H1 (cell line): ENCODE data around the gene FAM8A1. TPM values are rescaled to one million over a fixed set of nuclear protein-coding genes. Genes with fewer than 3 reads are reported as not detected.

Experiments used
- CTCF ChIA-PET: fragments of 300-600 bp; sonication (Branson Sonifier 250); formaldehyde crosslinking; loops from one replicate; lab custom pipeline; 2021; ENCODE audit not compliant: partially characterized antibody; lab: Charles Lee
- POLR2A ChIA-PET: fragments of 300-600 bp; sonication (Branson Sonifier 250); formaldehyde crosslinking; loops from one replicate; lab custom pipeline; 2021; ENCODE audit warnings: inconsistent platforms; ENCODE audit not compliant: partially characterized antibody; lab: Charles Lee
- DNase-seq, 2 experiments: peaks; one replicate each; pipeline versions ENCODE4 v3.0.0 to v3.0.0-alpha.2; 2010 to 2022; ENCODE audit warnings: low spot score in 2 of 2, low read depth in 1 of 2, mixed read lengths in 1 of 2
- FAIRE-seq: peaks from 2 replicates; lab custom pipeline; 2011; peaks lifted over from hg19 to GRCh38; lab: Jason Lieb, UNC
- H2AFZ ChIP-seq: 2 replicates; pipeline ENCODE4 v1.8.1; 2012; ENCODE audit warnings: low read length, inconsistent platforms
- H2AK5ac ChIP-seq: 2 replicates; pipeline ENCODE4 v1.6.1; 2013; ENCODE audit warnings: low read depth, low read length
- H2BK120ac ChIP-seq: replicated peaks from 2 replicates; pipeline ENCODE3; 2013; ENCODE audit warnings: low read depth, low read length, inconsistent platforms
- H2BK12ac ChIP-seq: 2 replicates; pipeline ENCODE4 v1.6.1; 2013; ENCODE audit warnings: low read depth, low read length
- H2BK15ac ChIP-seq: 2 replicates; pipeline ENCODE4 v1.6.1; 2013; ENCODE audit warnings: low read length
- H2BK20ac ChIP-seq: 2 replicates; pipeline ENCODE4 v1.6.1; 2013; ENCODE audit warnings: low read length
- H2BK5ac ChIP-seq: 2 replicates; pipeline ENCODE4 v1.6.1; 2013; ENCODE audit warnings: low read depth, low read length
- H3K14ac ChIP-seq: 2 replicates; pipeline ENCODE4 v1.6.1; 2013; ENCODE audit warnings: inconsistent platforms; ENCODE audit not compliant: insufficient read length
- H3K18ac ChIP-seq: 2 replicates; pipeline ENCODE4 v1.6.1; 2013; ENCODE audit warnings: low read length; ENCODE audit errors: extremely low read depth
- H3K23ac ChIP-seq: 2 replicates; pipeline ENCODE4 v1.6.1; 2013; ENCODE audit warnings: inconsistent platforms; ENCODE audit not compliant: insufficient read length
- H3K23me2 ChIP-seq: 2 replicates; pipeline ENCODE4 v1.6.1; 2013; ENCODE audit warnings: low read depth, low read length
- H3K27ac ChIP-seq: 2 replicates; pipeline ENCODE4 v1.6.1; 2011; ENCODE audit warnings: low read depth, low read length, inconsistent platforms
- H3K27me3 ChIP-seq, 4 experiments: replicated peaks in 1 of 4; 1 replicate in 1 of 4; 2 replicates in 3 of 4; pipeline versions ENCODE4 v1.6.1 to v1.8.1; 2011 to 2013; ENCODE audit warnings: low read length in 3 of 4, mild to moderate bottlenecking in 3 of 4, inconsistent platforms in 2 of 4, mixed read lengths in 2 of 4, moderate library complexity in 1 of 4; ENCODE audit not compliant: control insufficient read depth in 3 of 4, insufficient read depth in 3 of 4; ENCODE audit errors: extremely low read depth in 1 of 4
- H3K36me3 ChIP-seq, 4 experiments: 2 replicates each; pipeline versions ENCODE4 v1.6.1 to v1.8.1; 2011 to 2013; ENCODE audit warnings: mild to moderate bottlenecking in 4 of 4, low read length in 3 of 4, moderate library complexity in 2 of 4, control low read depth in 1 of 4, inconsistent platforms in 1 of 4; ENCODE audit not compliant: insufficient read depth in 4 of 4, control insufficient read depth in 2 of 4
- H3K4ac ChIP-seq: replicated peaks from 2 replicates; pipeline ENCODE3; 2013; ENCODE audit warnings: low read length, low read depth, mixed read lengths, inconsistent platforms; ENCODE audit not compliant: insufficient read length
- H3K4me1 ChIP-seq, 4 experiments: replicated peaks in 1 of 4; 1 replicate in 1 of 4; 2 replicates in 3 of 4; pipeline versions ENCODE4 v1.6.1 to v1.8.1; 2011 to 2013; ENCODE audit warnings: low read length in 3 of 4, inconsistent platforms in 2 of 4, mixed read lengths in 1 of 4; ENCODE audit not compliant: insufficient read depth in 4 of 4, control insufficient read depth in 3 of 4
- H3K4me2 ChIP-seq, 2 experiments: 2 replicates each; pipeline versions ENCODE4 v1.6.1 to v1.8.1; 2011 to 2013; ENCODE audit warnings: low read depth in 2 of 2, low read length in 2 of 2, control low read depth in 1 of 2, inconsistent platforms in 1 of 2, mild to moderate bottlenecking in 1 of 2; ENCODE audit not compliant: insufficient read depth in 1 of 2
- H3K4me3 ChIP-seq, 4 experiments: fragments of 200-600, 300-600 bp in 1 of 4; sonication (generic), shearing (Covaris generic), sonication (Bioruptor Twin) in 1 of 4; 2 replicates each; pipeline versions ENCODE4 v1.5.1 to v1.8.1; 2011 to 2016; ENCODE audit warnings: low read length in 4 of 4, low read depth in 3 of 4, control low read depth in 2 of 4, inconsistent platforms in 2 of 4, mild to moderate bottlenecking in 2 of 4, mixed read lengths in 1 of 4, moderate library complexity in 1 of 4; ENCODE audit not compliant: insufficient read depth in 2 of 4; ENCODE audit errors: extremely low read depth in 1 of 4
- H3K56ac ChIP-seq: replicated peaks from 2 replicates; pipeline ENCODE3; 2013; ENCODE audit warnings: low read depth, mild to moderate bottlenecking, mixed read lengths, low read length, inconsistent platforms; ENCODE audit not compliant: insufficient read length
- H3K79me1 ChIP-seq: 2 replicates; pipeline ENCODE4 v1.6.1; 2013; ENCODE audit warnings: low read depth, low read length, control low read depth
- H3K79me2 ChIP-seq, 2 experiments: 2 replicates each; pipeline versions ENCODE4 v1.6.1 to v1.8.1; 2012 to 2013; ENCODE audit warnings: low read length in 2 of 2, mild to moderate bottlenecking in 2 of 2, inconsistent platforms in 1 of 2; ENCODE audit not compliant: insufficient read depth in 2 of 2, control insufficient read depth in 1 of 2
- H3K9ac ChIP-seq, 4 experiments: replicated peaks in 1 of 4; 1 replicate in 1 of 4; 2 replicates in 3 of 4; pipeline versions ENCODE4 v1.6.1 to v1.8.1; 2011 to 2013; ENCODE audit warnings: low read depth in 3 of 4, low read length in 3 of 4, control low read depth in 2 of 4, mild to moderate bottlenecking in 2 of 4, moderate library complexity in 2 of 4, inconsistent platforms in 1 of 4; ENCODE audit errors: extremely low read depth in 1 of 4
- H3K9me3 ChIP-seq, 2 experiments: 2 replicates each; pipeline versions ENCODE4 v1.6.1 to v1.8.1; 2012 to 2013; ENCODE audit warnings: mild to moderate bottlenecking in 2 of 2, moderate library complexity in 2 of 2, control low read depth in 1 of 2, inconsistent platforms in 1 of 2, low read depth in 1 of 2, low read length in 1 of 2, mixed read lengths in 1 of 2; ENCODE audit not compliant: insufficient read depth in 2 of 2
- H4K20me1 ChIP-seq, 2 experiments: replicated peaks in 1 of 2; 2 replicates each; pipeline versions ENCODE3 to v1.8.1; 2011 to 2013; ENCODE audit warnings: inconsistent platforms in 2 of 2, low read length in 2 of 2, mild to moderate bottlenecking in 1 of 2; ENCODE audit not compliant: insufficient read depth in 2 of 2, control insufficient read depth in 1 of 2
- H4K5ac ChIP-seq: 2 replicates; pipeline ENCODE4 v1.6.1; 2013; ENCODE audit warnings: low read length, low read depth, mixed read lengths, inconsistent platforms; ENCODE audit not compliant: insufficient read length
- H4K8ac ChIP-seq: 2 replicates; pipeline ENCODE4 v1.8.0; 2013; ENCODE audit warnings: mild to moderate bottlenecking, moderate library complexity, low read length, inconsistent platforms; ENCODE audit not compliant: insufficient read depth; ENCODE audit errors: extremely low read depth
- H4K91ac ChIP-seq: replicated peaks from 2 replicates; pipeline ENCODE3; 2013; ENCODE audit warnings: low read length, mixed read lengths, inconsistent platforms; ENCODE audit not compliant: insufficient read length
- RFX5 ChIP-seq: IDR thresholded peaks from 2 replicates; pipeline ENCODE4 v1.6.1; 2011; ENCODE audit warnings: low read depth, low read length, improper control_type of control experiment, borderline replicate concordance
- WGBS, 2 experiments: shearing (Covaris generic) in 1 of 2; methylation state at CpG; one replicate each; pipeline versions ENCODE4 v1.1.6 to v1.1.7; 2013 to 2015; ENCODE audit warnings: low lambda C conversion rate in 2 of 2, mixed read lengths in 2 of 2, inconsistent platforms in 1 of 2, low coverage in 1 of 2, missing lambda C conversion rate in 1 of 2; ENCODE audit not compliant: insufficient replicate concordance in 2 of 2, insufficient coverage in 1 of 2, insufficient read length in 1 of 2; ENCODE audit errors: extremely low coverage in 1 of 2, missing lambda C conversion rate in 1 of 2; 5-methylcytosine and 5-hydroxymethylcytosine counted together
- polyA plus RNA-seq, 7 experiments: library from polyadenylated mRNA; depleted of rRNA in 3 of 7; stranded (reverse) in 5 of 7; unstranded in 2 of 7; fragments of >200 nt in 5 of 7; fragments of 200-250 nt in 2 of 7; gene quantifications; 1 replicate in 5 of 7; 2 replicates in 1 of 7; 4 replicates in 1 of 7; pipeline versions ENCODE4 v1.2.1 to v1.2.3, GENCODE V29; 2011 to 2013; ENCODE audit warnings: missing spikeins in 2 of 7, mixed read lengths in 2 of 7
- total RNA-seq: library from RNA; stranded (reverse); fragmentation: NEBNext Ultra II Directional; extraction: Animal tissue kit (Norgen Biotek cat#: 25700); gene quantifications from 2 replicates; pipeline ENCODE4 v1.2.1, GENCODE V29; 2021

FAM8A1 gene
- total and polyA plus RNA-seq, 2 of the 8 experiments (the other 6 are each of a cell fraction or from before 2014, with no cell fraction given), result 3.4 to 9.2 TPM

DNA sequence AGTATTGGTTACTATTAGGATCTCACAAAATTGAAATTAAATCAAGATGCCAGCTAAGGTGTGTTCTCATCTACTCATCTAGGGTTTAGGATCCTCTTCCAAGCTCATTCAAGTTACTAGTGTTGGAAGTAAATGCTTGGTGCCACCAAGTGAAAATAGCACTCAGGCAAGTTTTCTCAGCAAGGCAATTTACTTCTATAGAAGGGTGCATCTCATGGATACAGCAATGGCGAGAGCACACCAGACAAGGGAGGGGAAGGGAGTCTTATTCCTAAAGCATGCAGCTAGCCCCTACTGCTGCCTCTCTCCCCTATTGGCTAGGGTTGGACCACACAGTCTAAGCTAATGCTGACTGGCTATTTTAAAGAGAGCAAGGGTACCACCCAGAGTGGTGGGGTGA is 23.0 kb upstream of the FAM8A1 start:
- Histone ChIP-seq H3K4me1 (no peaks in the 10 kb centered on the region), H3K4me3 (no peak overlapping the region), H3K56ac (no peak overlapping the region), H4K91ac (no peak overlapping the region), H3K9me3 (no peaks in the 10 kb centered on the region; a peak in 1 of 4 replicates), H2BK20ac (no peak overlapping the region), H2AFZ (peak overlapping the region; percentile 35; the same call in 1 of the 2 replicates), H3K79me2 (no peaks in the 10 kb centered on the region), H4K20me1 (no peaks in the 10 kb centered on the region), H2BK12ac (no peak overlapping the region), H2BK15ac (no peak overlapping the region), H4K8ac (no peak overlapping the region), H3K79me1 (no peaks in the 10 kb centered on the region), H3K23me2 (no peaks in the 10 kb centered on the region), H3K4ac (no peak overlapping the region), H3K27me3 (no peaks in the 10 kb centered on the region; a peak in 1 of 7 replicates), H3K14ac (no peak overlapping the region), H2BK5ac (no peak overlapping the region), H2BK120ac (no peak overlapping the region), H3K9ac (no peak overlapping the region), H3K27ac (no peak overlapping the region), H3K18ac (no peak overlapping the region), H3K4me2 (no peak overlapping the region), H4K5ac (no peak overlapping the region)
- WGBS, 2 experiments, result 100% methylated on average over 1 of the region's 1 CpG; no CpG with 5 or more reads in 1 of the 2 experiments
- DNase-seq (no peak), FAIRE-seq (no peak)
- CTCF ChIA-PET, result interaction anchor here (0.5 to 0.9 kb wide), 2 partner anchors 106 to 424 kb away, joined by 3 read pairs; no protein-coding TSS in a partner anchor
- POLR2A ChIA-PET, result no interaction called here
- TF ChIP-seq RFX5, result no peak
- TF ChIP-seq, all 59 proteins: peak for 0
- Histone ChIP-seq H3K36me3 (no peaks in the 10 kb centered on the region), H2AK5ac (no peak overlapping the region), H3K23ac (no peak overlapping the region)
